ENCODE measurements around the gene ZNHIT3.
"Not testable (repeated sequence)": the region's sequence is repeated elsewhere in the genome, so short reads cannot be mapped to it uniquely, and the experiment has no call there.

ZNHIT3 gene

DNA sequence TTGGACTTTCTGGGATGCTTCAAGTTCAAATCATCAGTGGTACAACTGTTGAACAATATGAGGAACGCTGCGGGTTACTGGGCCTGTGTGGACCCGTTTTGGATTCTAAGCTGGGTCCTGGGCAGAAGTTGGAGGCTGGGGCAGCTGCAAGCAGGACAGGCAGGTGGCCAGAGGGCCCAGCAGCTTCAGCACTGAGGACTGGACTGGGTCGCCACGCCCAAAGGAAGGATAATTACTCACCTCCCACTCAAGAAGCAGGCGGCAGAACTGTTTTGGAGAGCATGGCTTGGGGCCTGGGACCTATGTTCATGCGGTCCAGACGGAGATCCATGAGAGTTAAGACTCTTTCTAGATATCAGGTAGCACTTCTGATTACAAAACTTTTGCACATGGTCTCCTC, 1.5 kb upstream of the ZNHIT3 start:
- DNase-seq = no peak

DNA sequence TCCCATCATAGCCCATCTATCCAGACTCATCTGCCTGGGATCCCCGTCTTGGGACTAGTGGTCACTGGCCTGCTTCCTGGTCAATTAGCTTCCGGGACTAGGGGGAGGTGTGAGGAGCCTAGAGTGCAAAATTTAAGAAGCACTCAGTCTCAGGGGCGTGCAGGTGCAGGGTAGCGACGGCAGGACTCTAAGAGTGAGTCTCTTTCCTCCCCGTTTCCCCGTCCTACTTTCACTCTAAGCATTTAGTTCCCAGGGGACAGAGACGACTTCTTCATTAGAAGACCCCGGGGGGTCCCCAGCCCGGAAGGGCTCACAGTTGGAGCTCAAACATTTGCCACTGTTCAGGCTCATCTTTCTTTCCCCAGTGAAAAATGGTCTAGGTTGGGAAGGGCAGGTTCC, 677 bp upstream of the ZNHIT3 start:
- no peak for DNase-seq

DNA sequence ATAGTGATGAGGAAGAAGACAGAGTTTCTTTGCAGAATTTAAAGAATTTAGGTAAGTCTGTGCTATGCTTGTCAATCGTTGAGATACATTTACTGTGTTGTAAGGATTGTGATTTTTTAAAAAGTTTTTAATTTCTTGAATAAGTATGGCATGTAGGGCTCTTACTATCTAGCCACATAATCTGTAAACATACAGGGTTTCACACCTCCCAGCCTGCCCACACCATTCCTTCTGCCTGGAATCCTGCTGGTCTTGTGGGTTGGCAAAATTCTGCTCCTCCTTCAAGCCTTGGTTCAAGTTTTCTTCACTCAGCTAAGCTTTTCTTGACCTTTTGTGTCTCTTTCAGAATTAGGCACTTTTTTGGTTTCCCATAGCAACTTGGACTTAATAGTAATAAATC, 7.5 kb downstream of the ZNHIT3 start:
- DNase-seq = no peak

DNA sequence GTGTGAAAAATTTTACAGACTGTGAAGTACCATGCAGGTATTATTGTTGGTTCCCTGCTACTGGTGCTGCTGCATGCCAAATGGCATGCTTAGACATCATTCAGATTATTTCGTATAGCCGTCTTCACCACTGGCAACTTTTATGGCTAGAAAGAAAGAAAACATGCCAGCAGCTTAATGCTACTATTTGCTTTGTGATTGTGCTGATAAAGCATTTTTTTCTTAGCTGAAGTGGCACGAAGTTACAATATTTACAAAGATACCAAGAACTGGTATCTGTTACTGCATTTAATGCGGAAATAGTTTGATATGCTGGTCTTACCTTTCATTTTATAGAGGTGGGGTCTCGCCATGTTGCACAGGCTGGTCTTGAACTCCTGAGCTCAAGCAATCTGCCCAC, 8.2 kb downstream of the ZNHIT3 start:
- no peak for DNase-seq

DNA sequence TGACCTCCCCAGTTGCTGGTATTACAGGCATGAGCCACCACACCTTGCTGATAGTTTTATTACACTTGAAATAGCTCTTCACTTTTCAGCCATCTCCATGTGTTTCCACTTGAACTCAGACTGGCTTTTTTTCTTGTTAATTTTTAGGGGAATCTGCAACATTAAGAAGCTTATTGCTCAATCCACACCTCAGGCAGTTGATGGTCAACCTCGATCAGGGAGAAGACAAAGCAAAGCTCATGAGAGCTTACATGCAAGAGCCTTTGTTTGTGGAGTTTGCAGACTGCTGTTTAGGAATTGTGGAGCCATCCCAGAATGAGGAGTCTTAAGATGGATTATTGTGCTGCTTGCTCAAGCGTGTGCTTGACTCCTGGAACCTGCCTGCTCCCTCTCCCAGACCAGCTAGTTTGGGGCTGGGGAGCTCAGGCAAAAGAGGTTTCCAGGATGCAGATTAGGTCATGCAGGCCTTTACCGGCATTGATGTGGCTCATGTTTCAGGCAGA, 8.6 kb downstream of the ZNHIT3 start:
- DNase-seq = no peak

DNA sequence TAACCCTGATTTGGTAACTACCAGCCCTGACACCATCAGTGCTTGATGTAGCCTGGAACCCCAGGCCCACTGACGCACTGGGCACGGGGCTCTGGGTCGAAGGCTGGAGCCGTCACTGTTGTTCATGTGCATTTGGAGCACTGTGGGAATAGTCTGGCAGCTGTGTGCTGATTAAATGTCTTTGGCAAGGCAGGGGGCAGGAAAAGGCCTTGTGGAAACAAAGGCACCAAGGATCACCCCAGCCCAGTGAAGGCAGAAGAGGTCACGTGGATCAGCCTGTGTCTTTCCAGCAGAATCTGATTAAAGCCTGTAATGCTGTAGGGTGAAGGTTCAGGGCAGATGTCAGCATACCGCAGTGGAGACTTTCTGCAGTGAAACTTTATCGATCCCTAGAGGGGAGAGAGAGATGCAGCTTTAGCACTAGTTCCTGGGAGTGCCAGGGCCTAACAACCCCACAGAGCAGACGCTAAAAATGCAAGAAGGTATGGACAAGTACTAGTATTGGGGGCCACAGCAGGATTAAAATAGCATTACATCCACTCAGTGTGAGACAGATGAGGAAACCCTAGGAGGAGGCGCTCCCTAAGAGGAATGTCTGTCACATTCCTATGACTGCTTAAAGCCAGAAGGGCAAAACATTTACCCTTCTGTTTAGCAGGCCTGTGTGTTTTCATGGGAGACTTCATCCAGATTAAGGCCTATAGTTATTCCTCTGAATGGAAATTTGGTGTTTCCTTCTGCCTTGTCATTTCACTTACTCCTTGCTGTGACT, 9.7 kb downstream of the ZNHIT3 start:
- DNase-seq = no peak

DNA sequence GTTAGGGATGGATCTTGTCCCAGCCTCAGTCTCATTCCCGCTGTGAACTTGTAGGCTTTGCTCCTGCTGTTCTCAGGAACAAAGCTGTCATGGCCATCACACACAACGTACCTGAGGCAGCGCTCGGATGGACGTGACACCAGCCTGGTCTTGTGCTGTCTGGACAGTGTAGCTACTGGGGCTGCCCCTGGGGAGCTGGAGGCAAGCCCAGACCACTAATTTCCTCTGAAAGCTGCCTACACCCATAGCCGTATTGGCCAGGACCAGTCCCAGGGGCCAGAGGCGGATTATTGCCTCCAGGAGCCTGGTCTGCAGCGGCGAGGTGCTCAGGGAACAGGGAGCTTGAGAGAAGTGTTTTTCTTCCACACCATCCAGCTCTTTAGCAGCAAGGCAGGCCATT, 11.7 kb downstream of the ZNHIT3 start:
- DNase-seq = no peak

DNA sequence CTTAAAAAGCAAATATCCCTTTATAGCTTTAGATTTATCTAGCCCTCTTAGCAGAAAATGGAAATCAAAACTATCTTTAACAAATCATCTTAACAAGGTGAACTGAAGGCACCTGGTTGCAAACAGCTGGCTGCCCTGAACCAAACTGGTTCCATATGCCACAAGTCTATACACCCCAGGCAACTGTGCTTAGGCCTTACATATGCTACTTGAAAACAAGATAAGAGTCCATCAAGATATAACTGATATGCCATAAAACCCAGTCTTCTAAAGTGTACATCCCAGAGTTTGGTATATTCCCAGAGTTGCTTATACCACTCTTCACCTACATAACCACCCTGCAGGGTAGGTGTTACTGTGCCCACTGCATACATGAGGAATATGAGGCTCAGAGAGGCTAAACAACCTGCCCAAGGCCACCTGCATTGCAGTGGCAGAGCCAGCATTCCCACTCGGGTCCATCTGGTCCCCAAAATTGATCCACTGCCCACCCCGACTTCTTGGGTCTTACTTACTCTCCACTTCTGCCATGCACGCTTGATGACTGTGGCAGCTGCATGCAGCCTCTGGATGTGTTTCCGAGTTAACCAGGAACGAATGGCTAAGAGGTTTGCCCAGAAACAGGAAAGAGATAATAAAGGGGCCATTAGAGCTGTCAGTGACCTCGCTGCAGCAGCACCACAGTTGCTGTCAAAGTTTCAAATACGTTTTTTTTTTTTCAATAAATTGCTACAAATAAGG, 12.2 kb downstream of the ZNHIT3 start:
- no peak for DNase-seq

DNA sequence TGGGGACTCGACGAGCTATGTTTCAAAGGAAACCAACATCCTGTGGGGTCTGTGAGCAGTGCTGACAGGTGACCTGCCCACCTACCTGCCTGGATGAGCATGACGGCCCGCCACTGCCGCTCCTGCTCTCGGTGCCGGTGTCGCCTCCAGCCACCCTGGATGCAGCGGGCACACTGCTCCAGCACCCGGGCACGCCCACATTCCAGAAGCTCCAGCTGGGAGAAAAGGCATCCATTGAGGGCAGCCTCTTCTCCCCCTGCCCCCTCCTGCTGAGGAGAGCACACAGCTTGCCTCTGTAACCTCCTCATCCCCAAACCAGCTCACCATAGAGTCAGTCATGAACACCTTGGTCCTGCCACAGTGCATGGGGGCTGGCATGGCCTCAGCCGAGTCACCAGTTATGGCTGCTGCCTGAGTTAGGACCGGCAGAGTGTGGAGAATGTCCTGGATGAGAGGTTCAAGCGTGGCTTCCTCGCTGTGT, 14.3 kb downstream of the ZNHIT3 start:
- no peak for DNase-seq

DNA sequence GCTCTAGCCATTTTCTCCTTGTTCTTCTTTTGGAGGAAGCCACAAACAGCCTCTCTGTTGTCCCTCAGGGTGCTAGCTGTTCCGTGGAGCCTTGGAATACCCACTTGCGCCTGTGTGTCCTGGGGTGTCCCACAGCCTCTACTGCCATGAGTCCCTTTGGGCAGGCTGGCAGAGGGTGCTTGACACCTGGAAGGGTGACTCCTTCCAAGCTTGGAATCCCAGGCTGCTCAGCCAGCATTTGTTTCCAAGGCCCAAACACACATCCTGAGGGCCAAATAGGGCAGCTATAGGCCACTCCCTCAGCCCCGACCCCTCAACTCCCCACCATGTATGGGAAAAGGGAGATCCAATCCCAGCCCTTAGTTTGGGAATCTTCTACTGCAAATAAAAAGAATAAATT, 14.9 kb downstream of the ZNHIT3 start:
- no peak for DNase-seq

DNA sequence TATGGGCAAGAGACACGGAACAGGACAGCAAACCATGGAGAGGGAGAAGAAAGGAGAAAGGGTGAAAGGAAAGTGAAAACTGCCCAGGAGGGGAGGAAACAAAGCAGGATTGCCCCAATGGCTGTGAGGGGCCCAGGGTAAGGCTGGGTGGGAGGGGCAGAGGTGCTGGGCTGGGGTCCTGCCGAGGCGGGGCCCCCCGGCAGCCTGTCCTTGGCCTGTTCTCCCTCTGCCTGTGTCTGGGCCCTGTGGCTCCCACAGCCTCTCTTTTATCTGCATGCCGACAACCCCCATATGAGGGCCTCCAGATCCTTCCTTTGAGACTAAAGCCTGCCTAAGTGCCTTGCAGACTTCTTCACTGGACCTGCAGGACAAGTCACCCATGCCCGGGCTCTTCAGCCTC, 15.5 kb downstream of the ZNHIT3 start:
- no peak for DNase-seq

DNA sequence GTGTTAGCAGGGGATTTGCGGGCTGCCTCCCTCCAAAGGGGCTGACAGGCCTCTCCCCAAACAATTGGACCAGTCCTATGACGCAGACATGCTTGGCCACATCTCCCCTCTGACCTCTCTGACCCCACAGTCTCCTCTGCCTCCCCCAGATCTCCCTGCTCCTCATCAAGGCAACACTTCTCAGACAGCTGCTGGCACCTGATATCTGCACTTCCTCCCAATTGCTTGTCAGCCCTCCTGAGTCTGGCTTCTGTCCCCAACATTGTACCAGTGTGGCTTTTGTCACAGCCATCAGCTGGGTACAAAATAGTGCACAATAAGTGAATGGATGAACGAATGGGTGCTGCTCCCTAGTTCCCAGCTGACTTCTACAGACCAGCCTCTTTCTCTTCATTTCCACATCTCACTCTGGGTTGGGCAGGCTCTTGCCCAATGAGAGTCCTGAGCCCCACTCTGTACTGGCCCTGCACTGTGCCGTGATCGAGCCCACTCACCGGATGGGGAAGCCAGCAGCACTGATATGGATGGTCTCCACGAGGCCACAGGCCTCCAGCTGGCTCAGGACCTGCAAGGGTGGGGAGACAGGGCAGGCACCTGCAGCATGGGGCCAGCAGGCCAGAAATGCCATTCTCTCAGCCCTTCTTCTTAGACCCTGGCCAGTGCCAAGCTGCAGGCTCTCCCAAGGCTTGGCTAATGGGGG, 17.1 kb downstream of the ZNHIT3 start:
- DNase-seq = no peak

DNA sequence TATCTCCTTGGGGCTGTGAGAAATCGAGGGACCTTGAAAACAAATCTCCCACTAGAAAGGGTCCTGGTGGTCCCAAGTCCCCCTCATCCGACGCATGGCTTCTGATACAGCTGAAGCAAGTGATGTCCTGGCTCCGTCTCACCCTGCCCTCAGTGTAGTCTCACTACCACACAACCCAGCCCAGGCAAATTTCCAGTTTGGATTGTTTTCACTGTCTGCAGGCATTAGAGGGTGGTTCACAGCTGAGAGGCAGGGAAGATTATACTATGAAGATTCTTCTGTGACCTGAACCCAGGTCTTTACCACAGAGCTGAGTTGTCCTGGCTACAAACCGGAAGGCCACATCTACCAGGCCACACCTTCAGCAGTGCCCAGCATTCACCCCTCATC, 17.7 kb downstream of the ZNHIT3 start:
- DNase-seq = no peak

DNA sequence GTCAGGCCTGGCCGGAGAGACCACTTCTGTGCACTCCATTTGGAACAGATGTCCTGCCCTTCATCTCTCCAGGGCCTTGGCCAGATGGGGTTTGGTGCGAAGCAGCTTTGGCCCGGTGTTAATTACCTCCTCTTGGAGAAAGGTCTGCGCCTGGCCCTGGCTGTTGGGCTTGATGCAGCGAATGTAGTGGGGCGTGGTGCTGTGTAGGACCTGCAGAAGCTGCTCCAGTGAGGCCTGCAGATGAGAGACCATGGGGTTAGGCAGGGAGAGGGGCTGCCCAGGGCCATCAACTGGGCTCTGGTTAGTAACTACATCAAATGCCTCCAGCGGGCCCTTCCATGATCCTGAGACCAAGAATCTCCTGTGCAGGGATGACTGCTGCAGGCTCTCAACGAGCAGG, 18.7 kb downstream of the ZNHIT3 start:
- no peak for DNase-seq

DNA sequence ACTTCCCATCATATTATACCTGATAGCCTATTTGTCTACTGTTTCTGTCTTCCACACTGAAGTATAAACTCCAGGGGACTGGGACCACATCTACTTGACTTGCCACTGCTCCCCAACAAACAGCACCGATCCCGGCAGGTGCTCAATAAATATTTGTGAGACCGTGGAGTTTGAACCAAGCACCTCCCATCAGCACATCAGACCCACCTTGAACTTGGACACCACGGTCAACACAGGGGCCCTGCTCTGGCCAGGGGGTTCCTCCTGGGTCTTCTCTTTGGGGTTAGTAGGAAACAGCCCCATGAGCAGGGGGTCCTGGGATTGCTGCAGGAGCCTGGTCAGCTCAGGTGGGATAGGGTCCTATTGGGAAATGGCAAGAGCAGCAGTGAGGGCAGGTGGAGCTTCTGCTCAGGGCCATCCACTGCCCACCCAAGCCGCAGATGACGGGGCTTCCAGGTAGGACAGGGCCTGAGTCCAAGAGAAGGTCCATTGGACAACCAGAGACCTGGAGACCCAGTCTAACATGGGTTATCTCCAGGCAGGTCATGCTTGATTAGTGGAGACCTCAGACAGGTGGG, 19.9 kb downstream of the ZNHIT3 start:
- DNase-seq = no peak

DNA sequence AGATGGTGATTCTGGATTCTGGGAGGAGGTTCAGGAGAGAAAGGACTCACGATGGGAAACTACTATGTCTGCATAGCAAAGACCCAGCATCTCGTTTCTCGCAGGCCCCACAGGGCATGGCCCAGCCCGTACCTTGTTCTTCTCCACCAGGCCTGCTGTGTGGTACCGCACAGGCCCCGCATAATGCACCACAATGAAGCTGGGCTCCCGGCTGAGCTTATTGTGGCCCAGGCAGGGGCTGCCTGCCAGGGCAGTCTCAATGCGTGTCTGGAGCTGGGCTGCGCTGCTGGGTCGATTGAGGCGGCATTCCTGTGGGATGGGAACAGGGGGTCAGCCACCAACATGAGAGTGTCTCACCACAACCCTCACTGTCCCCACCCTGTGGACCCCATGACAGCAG, 20.4 kb downstream of the ZNHIT3 start:
- DNase-seq = no peak

DNA sequence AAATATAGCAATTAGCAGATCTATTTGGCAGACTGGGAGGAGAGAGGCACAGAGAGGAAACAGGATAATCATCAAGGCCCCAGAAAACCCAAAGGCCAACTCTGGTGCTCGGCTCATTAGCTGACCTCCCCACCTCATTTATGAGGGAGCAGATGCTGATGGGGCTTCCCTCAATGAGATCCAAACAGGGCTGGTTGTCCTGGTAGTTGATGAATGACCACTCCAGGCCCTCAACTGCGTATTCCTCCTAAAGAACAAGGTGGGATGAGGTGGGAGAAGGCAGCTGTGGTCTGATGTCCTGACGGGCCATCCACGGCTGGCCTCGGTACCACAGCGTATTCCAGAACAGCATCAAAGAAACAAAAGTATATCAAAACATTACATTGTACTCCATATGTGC, 20.8 kb downstream of the ZNHIT3 start:
- DNase-seq = no peak

DNA sequence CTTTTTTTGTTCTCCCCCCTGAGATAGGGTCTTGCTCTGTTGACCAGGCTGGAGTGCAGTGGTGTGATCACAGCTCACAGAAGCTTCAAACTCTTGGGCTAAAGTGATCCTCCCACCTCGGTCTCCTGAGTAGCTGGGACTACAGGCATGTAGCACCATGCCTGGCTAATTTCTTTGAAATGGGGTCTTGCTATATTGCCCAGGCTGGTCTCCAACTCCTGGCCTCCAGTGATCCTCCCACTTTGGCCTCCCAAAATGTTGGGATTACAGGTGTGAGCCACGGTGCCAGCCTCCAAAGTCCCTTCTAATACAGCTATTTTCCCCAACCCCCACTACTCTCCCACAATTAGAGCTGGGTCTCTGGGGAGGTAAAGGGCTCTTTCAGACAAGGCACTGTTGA, 22.0 kb downstream of the ZNHIT3 start:
- not testable (repeated sequence) for DNase-seq

DNA sequence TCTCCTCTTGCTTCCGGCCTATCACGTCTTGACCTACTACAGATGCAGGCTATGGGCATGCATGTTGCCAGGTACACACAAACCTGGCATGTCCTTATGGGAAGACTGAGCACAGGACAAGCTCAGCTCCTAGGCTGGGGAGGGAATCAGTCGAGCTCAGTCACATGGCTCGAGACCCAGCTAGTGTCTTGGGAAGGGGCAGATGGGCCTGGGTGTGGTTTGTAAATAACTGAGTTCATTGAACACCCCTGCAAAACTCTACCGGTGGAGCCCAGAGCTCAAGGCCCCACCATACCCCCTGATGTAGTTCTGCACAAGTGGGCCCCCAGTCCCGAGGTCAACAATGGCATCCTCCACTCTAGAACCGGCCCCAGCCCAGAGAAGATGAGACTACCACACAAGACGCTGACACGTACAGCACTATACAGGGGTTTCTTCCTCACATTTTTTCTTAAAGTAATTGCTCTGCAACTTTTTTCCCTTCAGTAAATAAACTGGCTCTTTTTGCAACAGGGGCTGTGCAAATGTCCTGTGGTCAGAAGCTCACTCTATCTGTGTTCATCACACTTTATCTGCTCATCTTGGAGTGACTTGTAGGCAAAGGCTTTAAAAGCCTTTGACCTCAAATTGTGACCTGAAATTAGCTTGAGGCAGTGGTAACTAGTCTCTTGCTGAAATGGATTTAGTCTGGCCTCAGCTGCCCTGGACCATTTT, 22.9 kb downstream of the ZNHIT3 start:
- no peak for DNase-seq

DNA sequence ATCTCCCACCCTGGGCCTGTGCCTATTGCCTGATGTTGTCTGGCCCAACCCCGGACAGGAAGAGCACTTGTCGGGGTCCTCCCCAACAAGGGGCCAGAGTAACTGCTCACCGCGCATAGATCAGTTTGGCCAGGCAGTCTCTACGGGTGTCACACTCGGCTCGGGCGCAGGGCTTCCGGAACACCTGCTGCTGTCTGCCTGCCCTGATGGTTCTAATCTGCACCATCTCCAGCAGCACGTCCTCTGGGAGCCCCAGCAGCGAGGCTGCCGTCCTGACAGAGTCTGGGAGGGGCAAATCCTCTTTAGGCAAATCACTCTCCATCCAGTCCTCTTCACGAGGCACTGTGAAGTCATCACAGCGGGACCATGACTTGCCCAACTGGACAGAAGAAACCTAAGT, 24.2 kb downstream of the ZNHIT3 start:
- no peak for DNase-seq

DNA sequence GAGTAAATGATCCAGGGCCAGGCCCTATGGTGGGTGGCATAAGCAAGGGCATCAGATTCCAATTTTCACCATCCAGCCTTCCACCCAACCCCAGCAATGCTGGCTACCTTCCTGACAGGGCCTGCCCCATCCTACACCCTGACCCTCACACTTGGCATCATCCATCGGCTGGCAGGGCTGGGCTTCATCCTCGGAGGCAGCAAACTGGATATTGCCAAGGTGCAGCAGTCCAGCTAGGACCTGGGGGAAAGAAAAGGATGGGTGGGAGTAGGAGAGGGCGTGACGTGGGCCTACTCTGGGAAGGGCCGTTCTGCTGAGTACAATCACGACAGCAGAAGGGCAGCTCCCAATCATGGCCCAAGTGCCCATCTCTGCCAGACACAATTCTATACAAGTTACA, 24.7 kb downstream of the ZNHIT3 start:
- DNase-seq = no peak

DNA sequence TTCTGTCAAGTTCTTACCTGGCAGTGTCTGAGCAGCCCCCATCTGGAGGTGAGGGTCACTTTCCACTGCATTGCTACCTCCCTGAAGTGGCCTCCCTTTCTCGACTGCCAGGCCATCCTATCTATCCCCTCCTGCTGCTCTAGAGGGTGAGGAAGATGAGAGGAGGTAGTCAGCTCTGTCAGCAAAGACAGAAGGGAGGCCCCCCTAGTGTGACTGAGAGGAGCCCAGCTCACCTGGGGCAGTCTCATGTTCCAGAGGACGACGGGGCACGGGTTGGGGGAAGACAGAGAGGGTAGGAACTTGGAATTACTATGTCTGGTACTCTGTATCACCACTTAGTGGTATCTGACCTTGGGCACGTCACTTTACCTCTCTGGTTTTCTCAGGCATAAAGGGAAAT, 26.2 kb downstream of the ZNHIT3 start:
- DNase-seq = no peak

DNA sequence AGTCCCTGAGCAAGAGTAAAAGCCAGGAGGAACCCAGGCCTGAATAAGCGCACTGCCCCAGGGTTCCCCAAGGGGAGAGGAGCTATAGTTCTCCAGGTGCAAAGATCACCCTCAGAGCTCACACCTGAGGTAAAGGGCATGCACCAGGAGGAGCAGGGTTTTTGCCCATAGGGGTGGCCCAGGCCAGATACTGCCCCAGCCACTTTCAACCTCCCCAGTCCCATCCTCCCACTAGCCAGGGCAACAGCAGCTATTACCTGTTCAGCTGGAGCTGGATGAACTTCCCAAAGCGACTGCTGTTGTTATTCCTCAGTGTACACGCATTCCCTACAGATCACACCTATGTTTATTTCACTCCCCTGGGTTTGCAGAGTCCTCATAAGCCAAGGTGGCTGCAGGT, 28.4 kb downstream of the ZNHIT3 start:
- no peak for DNase-seq
